ENCODE measurements around the gene IDNK.

IDNK gene

GRCh38 chr9:83633255-83633654 lies 10.3 kb downstream of the IDNK start:
- H3K4me3 ChIP-seq (ENCODE audit: low read depth, low read length), result no peak overlapping the region

DNA sequence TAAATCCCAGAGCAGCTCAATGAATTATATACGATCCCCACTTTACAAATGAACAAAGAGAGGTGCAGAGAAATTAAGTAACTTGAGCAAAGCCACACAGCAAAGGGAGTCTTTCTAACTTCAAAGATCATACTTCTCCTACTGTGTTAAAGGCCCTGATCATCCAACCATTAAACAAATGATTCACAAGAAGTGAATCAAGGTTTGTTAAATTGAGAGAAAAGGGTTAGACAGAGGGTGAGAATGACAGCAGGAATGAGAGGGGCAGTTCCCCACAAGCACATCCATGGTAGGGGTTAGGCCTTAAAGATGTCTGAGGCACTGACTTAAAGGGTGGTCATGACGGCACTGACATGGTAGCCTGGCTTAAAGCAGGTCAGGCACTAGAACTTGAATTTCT lies 10.7 kb downstream of the IDNK start:
- H3K4me3 ChIP-seq (ENCODE audit: low read depth, low read length), result no peak overlapping the region

DNA sequence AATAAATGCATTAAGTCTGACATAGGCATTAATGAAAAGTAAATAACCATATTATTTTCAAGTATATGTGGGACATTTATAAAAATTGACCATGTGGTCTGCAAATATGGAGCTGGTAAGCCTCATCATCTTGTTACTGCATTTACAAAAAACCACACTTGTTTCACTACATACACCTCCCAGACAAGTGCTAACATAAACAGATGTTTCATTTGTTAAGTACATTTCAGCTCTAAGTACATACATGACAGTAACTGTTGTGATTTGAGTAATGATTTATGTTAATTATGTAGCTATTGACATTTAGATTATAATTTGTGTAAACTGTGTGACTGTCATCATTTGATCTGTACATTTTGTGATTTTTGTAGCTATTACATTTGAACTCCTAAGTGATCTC lies 13.9 kb downstream of the IDNK start:
- H3K4me3 ChIP-seq (ENCODE audit: low read depth, low read length), result no peak overlapping the region

GRCh38 chr9:83637389-83637788 lies 14.4 kb downstream of the IDNK start:
- H3K4me3 ChIP-seq (ENCODE audit: low read depth, low read length), result no peak overlapping the region

- H3K4me3 ChIP-seq (ENCODE audit: low read depth, low read length), result no peak overlapping the region
Observed at GRCh38 chr9:83639266-83639665, 16.3 kb downstream of the IDNK start.

DNA sequence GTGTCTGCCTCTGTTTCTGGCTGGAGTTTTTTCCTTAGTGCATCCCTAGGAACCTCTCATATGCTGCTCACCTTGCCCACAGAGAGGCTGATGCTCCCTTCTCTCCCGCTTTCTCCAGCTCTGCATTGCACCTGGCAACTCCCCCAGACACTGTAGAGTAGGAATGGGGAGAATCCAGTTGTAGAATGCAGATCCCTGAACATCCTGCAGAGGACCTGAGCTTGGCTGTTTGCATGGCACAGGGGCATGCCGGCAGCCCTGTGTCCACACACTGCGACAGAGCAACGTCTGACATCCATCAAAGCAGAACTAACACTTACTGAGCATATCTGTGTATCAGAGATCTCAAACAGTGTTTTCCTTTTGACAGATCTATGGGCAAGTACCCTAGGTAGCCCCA lies 19.9 kb downstream of the IDNK start:
- H3K4me3 ChIP-seq (ENCODE audit: low read depth, low read length), result no peak overlapping the region

DNA sequence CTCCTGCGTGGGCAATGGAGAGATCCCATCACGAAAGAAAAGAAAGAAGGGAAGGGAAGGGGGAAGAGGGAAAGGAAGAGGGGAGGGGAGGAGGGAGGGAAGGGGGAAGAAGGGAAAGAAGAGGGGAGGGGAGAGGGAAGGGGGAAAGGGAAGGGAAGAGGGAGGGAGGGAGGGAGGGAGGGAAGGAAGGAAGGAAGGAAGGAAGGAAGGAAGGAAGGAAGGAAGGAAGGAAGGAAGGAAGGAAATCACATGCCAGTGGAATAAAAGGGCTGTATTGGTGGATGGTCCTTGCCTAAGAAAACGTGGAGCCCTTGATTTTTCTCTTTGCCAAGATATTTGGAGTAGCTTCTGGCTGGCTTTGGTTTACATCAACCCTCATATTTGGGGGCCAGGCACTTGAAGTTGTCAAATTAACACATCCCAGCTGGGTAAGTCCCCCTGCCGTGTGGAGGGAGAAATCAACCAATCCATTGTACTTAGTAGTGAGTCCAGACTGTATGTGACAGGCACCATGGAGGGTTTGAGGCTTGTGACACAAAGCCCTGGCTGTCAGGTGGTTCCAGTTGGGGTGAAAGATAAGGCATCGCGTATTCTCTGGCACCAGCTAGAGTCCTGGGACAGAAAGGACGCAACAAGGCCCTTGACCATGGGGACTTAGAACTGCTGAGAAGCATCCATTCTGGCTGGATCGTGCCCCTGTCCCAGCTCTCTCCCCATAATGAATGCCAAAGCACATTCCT lies 23.7 kb downstream of the IDNK start:
- no peak overlapping the region for H3K4me3 ChIP-seq (ENCODE audit: low read depth, low read length)

- H3K4me3 ChIP-seq (ENCODE audit: low read depth, low read length), result no peak overlapping the region
Observed at GRCh38 chr9:83649080-83649479, 26.1 kb downstream of the IDNK start.

- H3K4me3 ChIP-seq (ENCODE audit: low read depth, low read length), result no peak overlapping the region
Observed at GRCh38 chr9:83649515-83649914, 26.6 kb downstream of the IDNK start.

DNA sequence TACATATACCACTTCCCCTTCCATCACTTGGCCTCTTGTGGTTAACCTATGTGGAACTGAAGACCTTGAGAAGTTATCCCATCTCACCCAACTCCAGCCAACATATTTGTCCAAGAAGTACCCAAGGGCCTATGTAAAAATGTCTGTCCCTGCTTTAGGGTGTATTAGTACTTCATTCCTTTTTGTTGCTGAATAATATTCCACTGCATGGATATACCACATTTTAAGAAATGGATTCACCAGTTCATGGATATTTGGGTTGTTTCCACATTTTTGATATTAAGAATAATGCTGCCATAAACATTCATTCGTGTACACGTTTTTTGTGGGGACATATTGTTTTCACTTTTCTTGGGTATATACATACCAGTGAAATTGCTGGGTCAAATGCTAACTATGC lies 28.6 kb downstream of the IDNK start:
- no peak overlapping the region for H3K4me3 ChIP-seq (ENCODE audit: low read depth, low read length)

DNA sequence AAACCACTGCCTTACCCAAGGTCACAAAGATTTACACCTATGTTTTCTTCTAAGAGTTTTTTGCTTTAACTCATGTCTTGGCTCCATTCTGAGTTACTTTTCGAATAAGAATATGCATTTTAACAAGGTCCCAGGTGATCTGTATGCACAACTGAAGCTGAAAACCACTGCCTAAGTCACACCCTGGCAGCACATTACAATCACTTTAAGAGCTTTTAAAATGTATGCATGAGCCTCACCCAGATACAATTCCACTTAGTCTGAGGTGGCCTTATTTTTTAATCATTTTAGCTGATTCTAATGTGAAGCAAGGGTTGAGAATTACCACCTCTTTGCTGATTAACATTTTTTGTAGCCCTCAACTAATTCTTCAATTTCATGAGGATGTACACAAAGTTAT lies 29.5 kb downstream of the IDNK start:
- no peak overlapping the region for H3K4me3 ChIP-seq (ENCODE audit: low read depth, low read length)

- no peak overlapping the region for H3K4me3 ChIP-seq (ENCODE audit: low read depth, low read length)
Observed at GRCh38 chr9:83655433-83655832, 32.5 kb downstream of the IDNK start.

- no peak overlapping the region for H3K4me3 ChIP-seq (ENCODE audit: low read depth, low read length)
Observed at GRCh38 chr9:83656032-83656680, 33.2 kb downstream of the IDNK start.

DNA sequence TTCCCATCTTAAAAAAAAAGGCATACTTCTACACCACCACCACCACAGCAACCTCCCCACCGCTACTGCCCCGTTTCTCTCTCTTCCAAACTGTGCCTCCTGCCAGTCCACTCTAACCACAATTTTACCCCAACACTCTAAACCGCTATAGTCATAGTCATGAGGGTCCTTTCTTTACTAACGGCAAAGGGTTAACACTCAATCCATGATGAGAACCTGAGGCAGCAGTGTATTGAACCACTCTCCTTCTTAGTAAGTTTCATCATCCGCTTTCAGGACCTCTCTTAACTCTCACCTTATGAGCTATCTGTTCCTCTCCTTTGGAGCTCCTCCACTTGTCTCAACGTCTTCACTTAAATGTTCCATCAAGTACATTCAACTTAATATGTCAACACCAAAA lies 34.0 kb downstream of the IDNK start:
- no peak overlapping the region for H3K4me3 ChIP-seq (ENCODE audit: low read depth, low read length)

- H3K4me3 ChIP-seq (ENCODE audit: low read depth, low read length), result no peak overlapping the region
Observed at GRCh38 chr9:83662933-83663332, 40.0 kb downstream of the IDNK start.

DNA sequence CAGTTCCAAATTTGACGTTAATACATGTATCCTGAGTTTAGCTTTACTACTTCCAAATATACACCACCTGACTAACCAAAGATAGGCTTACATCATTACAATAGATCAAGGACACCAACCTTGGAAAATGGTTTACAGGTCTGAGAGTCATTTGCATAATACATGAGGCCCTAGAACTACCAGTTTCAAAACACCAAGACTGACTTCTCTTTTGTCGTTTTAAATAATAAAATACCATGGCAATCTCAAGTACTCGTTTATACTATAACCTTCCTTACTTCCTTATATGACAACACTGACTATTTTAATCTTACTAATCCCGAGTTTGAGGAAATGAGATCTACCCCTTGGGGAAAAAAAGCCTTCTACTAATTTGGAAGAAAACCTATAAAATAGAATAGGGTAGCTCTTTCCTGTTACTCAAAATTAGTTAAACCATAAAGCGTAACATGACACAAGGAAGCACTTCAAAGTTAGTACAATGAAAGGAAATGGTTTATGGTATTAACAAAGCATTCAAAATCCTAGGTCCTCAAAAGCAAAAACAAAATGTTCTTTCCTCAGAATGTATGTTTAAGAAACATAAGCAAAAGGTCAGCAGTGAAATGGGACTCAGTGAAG lies 42.7 kb downstream of the IDNK start:
- H3K4me3 ChIP-seq (ENCODE audit: low read depth, low read length), result no peak overlapping the region

DNA sequence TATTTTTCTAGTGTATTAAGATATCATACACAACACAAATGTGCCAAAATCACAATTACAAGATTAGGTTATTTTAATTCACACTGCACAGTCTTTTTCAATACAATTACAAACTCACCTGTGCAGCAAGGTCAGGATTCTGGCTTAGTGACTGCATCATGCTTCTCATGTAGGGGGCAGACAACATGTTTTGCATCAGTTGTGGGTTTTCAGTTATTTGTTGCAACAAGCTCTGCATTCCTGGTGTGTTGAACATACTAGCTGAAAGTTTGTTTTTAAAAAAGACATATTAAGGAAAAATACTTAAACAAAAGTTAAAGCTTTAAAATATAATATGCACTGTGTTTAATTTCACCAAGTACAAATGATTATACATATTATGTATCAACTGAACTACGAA lies 46.1 kb downstream of the IDNK start:
- H3K4me3 ChIP-seq (ENCODE audit: low read depth, low read length), result no peak overlapping the region

DNA sequence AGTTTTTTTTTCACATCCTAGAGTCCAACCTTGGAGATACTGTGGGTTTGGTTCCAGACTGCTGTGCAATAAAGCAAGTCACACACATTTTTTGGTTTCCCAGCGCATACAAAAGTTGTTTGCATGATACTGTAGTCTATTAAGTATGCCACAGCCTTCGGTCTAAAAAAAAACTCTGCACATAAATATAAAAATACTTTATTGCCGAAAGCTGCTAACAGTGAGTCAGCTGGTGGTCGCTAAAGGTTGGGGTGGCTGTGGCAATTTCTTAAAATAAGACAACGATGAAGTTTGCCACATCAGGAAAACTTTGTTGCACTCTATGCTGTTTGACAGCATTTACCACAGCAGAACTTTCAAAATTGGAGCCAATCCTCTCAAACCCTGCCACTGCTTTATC lies 47.4 kb downstream of the IDNK start:
- H3K4me3 ChIP-seq (ENCODE audit: low read depth, low read length), result no peak overlapping the region

DNA sequence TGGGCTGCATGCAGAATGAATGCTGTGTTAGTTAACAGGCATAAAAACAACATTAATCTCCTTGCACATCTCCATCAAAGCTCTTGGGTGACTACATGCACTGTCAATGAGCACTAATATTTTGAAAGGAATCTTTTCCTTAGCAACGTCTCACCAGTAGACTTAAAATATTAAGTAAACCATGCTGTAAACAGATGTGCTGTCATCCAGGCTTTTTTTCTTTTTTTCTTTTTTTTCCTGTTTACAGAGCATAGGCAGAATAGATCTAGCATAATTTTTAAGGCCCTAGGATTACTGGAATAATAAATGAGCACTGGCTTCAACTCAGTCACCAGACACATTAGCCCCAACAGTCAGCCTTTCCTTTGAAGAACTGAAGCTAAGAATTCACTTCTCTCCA lies 48.5 kb downstream of the IDNK start:
- no peak overlapping the region for H3K4me3 ChIP-seq (ENCODE audit: low read depth, low read length)

- no peak overlapping the region for H3K4me3 ChIP-seq (ENCODE audit: low read depth, low read length)
Observed at GRCh38 chr9:83675466-83675865, 52.5 kb downstream of the IDNK start.

DNA sequence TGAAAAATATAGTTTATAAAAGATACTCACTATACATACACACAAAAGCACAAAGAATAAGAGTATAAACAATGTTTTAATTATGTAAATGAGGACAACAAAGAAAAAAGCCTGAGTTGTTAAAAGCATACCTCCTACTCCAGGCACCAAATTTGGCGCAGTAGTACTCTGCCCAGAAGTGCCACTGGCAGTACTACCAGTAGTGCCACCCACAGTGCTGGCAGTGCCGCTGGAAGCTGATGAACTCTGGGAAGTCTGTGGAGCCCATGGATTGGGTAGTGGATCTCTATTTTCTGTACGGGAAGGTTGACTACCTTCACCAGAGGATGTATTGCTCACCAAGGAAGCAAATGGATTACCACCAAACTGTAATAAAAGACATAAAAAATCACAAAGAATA lies 54.7 kb downstream of the IDNK start:
- no peak overlapping the region for H3K4me3 ChIP-seq (ENCODE audit: low read depth, low read length)

GRCh38 chr9:83680233-83680632 lies 57.3 kb downstream of the IDNK start:
- H3K4me3 ChIP-seq (ENCODE audit: low read depth, low read length), result no peak overlapping the region

Data from iPS-11a (cell line).